Ovary (tissue), 10 donors: ENCODE results near the gene GPR142. TPM values are rescaled to one million over a fixed set of nuclear protein-coding genes. Genes with fewer than 3 reads are reported as not detected.

Experiments used
- DNase-seq, 5 donors: peaks; one replicate each; pipeline ENCODE4 v3.0.0-alpha.2; 2019 to 2020
- H3K27ac ChIP-seq, 2 donors: fragments of 200-600 bp; one replicate each; pipeline versions ENCODE4 v1.5.1 to v1.8.0; 2019 to 2022
- H3K27me3 ChIP-seq: fragments of 200-600 bp; one replicate; pipeline ENCODE4 v1.8.0; 2022
- H3K36me3 ChIP-seq: fragments of 200-600 bp; sonication (generic); one replicate; pipeline ENCODE4 v1.5.1; 2019
- H3K4me1 ChIP-seq: one replicate; pipeline ENCODE4 v1.8.1; 2013; ENCODE audit warnings: mild to moderate bottlenecking, moderate library complexity; ENCODE audit not compliant: insufficient read depth
- H3K4me3 ChIP-seq: fragments of 200-600 bp; sonication (generic); one replicate; pipeline ENCODE4 v1.5.1; 2017
- H3K9me3 ChIP-seq, 2 donors: fragments of 200-600 bp in 1 of 2; sonication (generic) in 1 of 2; one replicate each; pipeline versions ENCODE4 v1.5.1 to v1.8.1; 2013 to 2019; ENCODE audit warnings: mild to moderate bottlenecking in 1 of 2, moderate library complexity in 1 of 2
- CTCF ChIP-seq, 3 donors: fragments of 450-650 bp in 2 of 3; fragments of 200-600 bp in 1 of 3; IDR thresholded peaks; one replicate each; pipeline versions ENCODE4 v1.5.1 to v1.8.0; 2016 to 2022; ENCODE audit warnings: antibody characterized with exemption in 3 of 3, mild to moderate bottlenecking in 1 of 3
- EP300 ChIP-seq: sonication (generic); formaldehyde crosslinking; IDR thresholded peaks from one replicate; pipeline ENCODE4 v1.6.1; 2017; ENCODE audit warnings: antibody characterized with exemption
- POLR2A ChIP-seq: fragments of 450-650 bp; IDR thresholded peaks from one replicate; pipeline ENCODE4 v1.6.1; 2017; ENCODE audit warnings: antibody characterized with exemption, mild to moderate bottlenecking, moderate library complexity
- WGBS, 3 donors: extraction: QIAGEN DNeasy Blood & Tissue Kit in 1 of 3; methylation state at CpG; one replicate each; pipeline versions ENCODE4 v1.1.5 to v1.1.7; 2013 to 2017; 5-methylcytosine and 5-hydroxymethylcytosine counted together
- intact Hi-C, 4 donors: fragments of 100-400 bp; cut with DNase I; formaldehyde crosslinking; loops; one replicate each; pipeline versions ENCODE4 v1.11.0 to v1.15.1; 2022 to 2023
- long read RNA-seq, 3 donors: library from polyadenylated mRNA in 2 of 3; unstranded in 2 of 3; transcript quantifications; one replicate each; pipeline ENCODE4 v2.0.0 and lab custom pipeline, GENCODE V29; 2021 to 2026
- polyA plus RNA-seq, 2 donors: library from polyadenylated mRNA; stranded (reverse); fragments of 200-250 nt in 1 of 2; fragments of 350-450 nt in 1 of 2; fragmentation: Illumina TruSeq in 1 of 2; extraction: RNeasy Lipid Tissue Mini Kit (QIAGEN cat#74804) in 1 of 2; gene quantifications; one replicate each; pipeline ENCODE4 v1.2.3, GENCODE V29; 2013 to 2014
- total RNA-seq, 7 donors: library from RNA; depleted of rRNA in 2 of 7; stranded (reverse); fragments of >200 nt in 2 of 7; fragmentation: NEBNext Ultra II Directional in 3 of 7; extraction: Animal tissue kit (Norgen Biotek cat#: 25700) in 3 of 7; gene quantifications; one replicate each; pipeline versions ENCODE4 v1.1.0 to v1.2.4, GENCODE V29; 2016 to 2023
- donor health status: DM: no; HTN: no; CAD: no; lungs with moderate emphysema.
- donor health status: DM: no; HTN: no; CAD: no.
- donor health status: Bipolar disorder and iron deficiency.
- donor health status: DM: yes; HTN: yes; CAD: no.
- donor health status: DM: no; HTN: no; CAD: no.
- donor health status: DM: yes; HTN: yes; CAD: no.

GPR142 gene
- total RNA-seq, result under 1 TPM in 1 of 7 donors, not detected in 6; 0.25 TPM
- polyA plus RNA-seq, result under 1 TPM in 1 of 2 donors, not detected in 1; 0.05 TPM
- long read RNA-seq, donor 1, result 0 reads
- long read RNA-seq, donor 2, result 0 reads
- long read RNA-seq, donor 3, result 0 reads

GRCh38 chr17:74367206-74367605 lies at the start of gene GPR142:
Gene GPR142 (plus strand): TSS chr17:74367506. CDS start chr17:74369541, 2,035 bp downstream.
- no peak for DNase-seq
- Histone ChIP-seq H3K36me3 (no peaks in the 10 kb centered on the region), H3K9me3 (no peaks in the 10 kb centered on the region), H3K4me3 (no peak within 1 kb of the TSS), H3K4me1 (no peaks in the 10 kb centered on the region), H3K27me3 (no peaks in the 10 kb centered on the region), H3K27ac (no peak within 1 kb of the TSS)
- TF ChIP-seq CTCF (IDR thresholded peaks at IDR 0.05) (no peak), EP300 (no peak), POLR2A (no peak)
- WGBS, 3 donors, result 75 to 79% (median 77%) methylated on average over 5 of the region's 5 CpGs
- intact Hi-C loops, result no loop called here

GRCh38 chr17:74318391-74318790 lies 48.9 kb upstream of the GPR142 start:
- Histone ChIP-seq H3K4me1 (no peaks in the 10 kb centered on the region), H3K4me3 (no peak overlapping the region), H3K27ac (no peak overlapping the region), H3K36me3 (no peaks in the 10 kb centered on the region), H3K27me3 (no peaks in the 10 kb centered on the region), H3K9me3 (no peaks in the 10 kb centered on the region)
- intact Hi-C loops, result no loop called here
- DNase-seq, result no peak
- WGBS, 3 donors, result 74 to 85% (median 80%) methylated on average over 10 of the region's 10 CpGs
- no peak for TF ChIP-seq EP300
- no peak for TF ChIP-seq CTCF (IDR thresholded peaks at IDR 0.05)
- no peak for TF ChIP-seq POLR2A

GRCh38 chr17:74324521-74324920 lies 42.8 kb upstream of the GPR142 start:
- Histone ChIP-seq H3K9me3 (no peaks in the 10 kb centered on the region), H3K27me3 (no peaks in the 10 kb centered on the region), H3K27ac (no peak overlapping the region), H3K4me1 (peaks cover 3% of the 10 kb centered on the region), H3K4me3 (no peak overlapping the region), H3K36me3 (no peaks in the 10 kb centered on the region)
- intact Hi-C loops, result loop anchor here in 1 of 4 donors (5.0 kb wide), 1 partner anchor 547 kb away; no protein-coding TSS in a partner anchor
- DNase-seq, result no peak
- no peak for TF ChIP-seq CTCF (IDR thresholded peaks at IDR 0.05)
- TF ChIP-seq POLR2A, result no peak
- TF ChIP-seq EP300, result no peak
- WGBS, 3 donors, result 83 to 95% (median 91%) methylated on average over 6 of the region's 6 CpGs

GRCh38 chr17:74325376-74325742 lies 41.9 kb upstream of the GPR142 start:
- Histone ChIP-seq H3K27ac (no peak overlapping the region), H3K27me3 (no peaks in the 10 kb centered on the region), H3K9me3 (no peaks in the 10 kb centered on the region), H3K4me1 (peaks cover 3% of the 10 kb centered on the region), H3K36me3 (no peaks in the 10 kb centered on the region), H3K4me3 (no peak overlapping the region)
- DNase-seq, result no peak
- no peak for TF ChIP-seq EP300
- TF ChIP-seq CTCF (IDR thresholded peaks at IDR 0.05), result no peak
- TF ChIP-seq POLR2A, result no peak
- 30 to 36% (median 33%) methylated on average over 10 to 11 of the region's 11 CpGs for WGBS, 3 donors
- intact Hi-C loops, result no loop called here
